AG04450 (cell line): ENCODE results near the gene DSCAML1. TPM values are rescaled to one million over a fixed set of nuclear protein-coding genes. Genes with fewer than 3 reads are reported as not detected.

Experiments used
- CTCF ChIA-PET: fragments of 300-600, 350-600 bp; formaldehyde crosslinking; extraction: SDS; loops from one replicate; lab custom pipeline; 2022; ENCODE audit warnings: antibody characterized with exemption, inconsistent platforms; lab: Charles Lee
- POLR2A ChIA-PET: fragments of 350-600 bp; formaldehyde crosslinking; extraction: SDS; loops from one replicate; lab custom pipeline; 2021; ENCODE audit warnings: antibody characterized with exemption, inconsistent platforms; lab: Yijun Ruan, JAX
- DNase-seq: peaks from one replicate; pipeline ENCODE4 v3.0.0-alpha.2; 2011; ENCODE audit warnings: low read depth, low spot score
- H3K27ac ChIP-seq: one replicate; pipeline ENCODE4 v1.5.1; 2012; ENCODE audit warnings: low read depth, low read length, control low read depth
- H3K27me3 ChIP-seq: one replicate; pipeline ENCODE4 v1.6.0; 2012; ENCODE audit warnings: low read length; ENCODE audit not compliant: control insufficient read depth, insufficient read depth
- H3K4me3 ChIP-seq: 2 replicates; pipeline ENCODE4 v1.5.1; 2011; ENCODE audit warnings: mild to moderate bottlenecking, low read depth, low read length, control low read depth
- H3K9me3 ChIP-seq: 2 replicates; pipeline ENCODE4 v1.5.1; 2012; ENCODE audit warnings: low read length; ENCODE audit not compliant: control insufficient read depth, insufficient read depth
- polyA plus RNA-seq: library from polyadenylated mRNA; depleted of rRNA; stranded (reverse); fragments of >200 nt; gene quantifications from 2 replicates; pipeline ENCODE4 v1.2.3, GENCODE V29; 2011
- TF ChIP-seq, protein P1 (sequence below): IDR thresholded peaks from 2 replicates; pipeline ENCODE4 v1.5.1; 2011; ENCODE audit warnings: low read depth, low read length, control low read depth, inconsistent platforms

Gene DSCAML1
- polyA plus RNA-seq, 1 experiment = not detected

DNA sequence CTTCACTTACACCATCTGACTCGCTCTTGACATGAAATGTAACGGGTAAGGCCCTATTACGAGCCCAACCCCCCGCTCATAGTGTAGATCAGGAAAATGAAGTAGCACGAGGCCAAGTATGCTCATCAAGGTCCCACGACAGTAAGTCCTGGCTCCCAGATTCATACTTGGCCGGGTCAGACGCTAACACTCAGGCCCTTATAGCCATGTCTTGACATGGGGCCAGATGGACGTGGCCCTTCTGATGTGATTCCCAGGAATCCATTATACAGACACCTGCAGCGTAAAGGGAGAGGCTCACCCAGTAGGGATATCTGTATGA lies 294.3 kb downstream of the DSCAML1 start:
- Histone ChIP-seq H3K27me3 (peaks cover 9% of the 10 kb centered on the region), H3K27ac (no peak overlapping the region), H3K9me3 (no peaks in the 10 kb centered on the region), H3K4me3 (no peak overlapping the region)
- no peak for DNase-seq
- ChIA-PET CTCF (no interaction called here), POLR2A (no interaction called here)
- TF ChIP-seq, protein P1, sequence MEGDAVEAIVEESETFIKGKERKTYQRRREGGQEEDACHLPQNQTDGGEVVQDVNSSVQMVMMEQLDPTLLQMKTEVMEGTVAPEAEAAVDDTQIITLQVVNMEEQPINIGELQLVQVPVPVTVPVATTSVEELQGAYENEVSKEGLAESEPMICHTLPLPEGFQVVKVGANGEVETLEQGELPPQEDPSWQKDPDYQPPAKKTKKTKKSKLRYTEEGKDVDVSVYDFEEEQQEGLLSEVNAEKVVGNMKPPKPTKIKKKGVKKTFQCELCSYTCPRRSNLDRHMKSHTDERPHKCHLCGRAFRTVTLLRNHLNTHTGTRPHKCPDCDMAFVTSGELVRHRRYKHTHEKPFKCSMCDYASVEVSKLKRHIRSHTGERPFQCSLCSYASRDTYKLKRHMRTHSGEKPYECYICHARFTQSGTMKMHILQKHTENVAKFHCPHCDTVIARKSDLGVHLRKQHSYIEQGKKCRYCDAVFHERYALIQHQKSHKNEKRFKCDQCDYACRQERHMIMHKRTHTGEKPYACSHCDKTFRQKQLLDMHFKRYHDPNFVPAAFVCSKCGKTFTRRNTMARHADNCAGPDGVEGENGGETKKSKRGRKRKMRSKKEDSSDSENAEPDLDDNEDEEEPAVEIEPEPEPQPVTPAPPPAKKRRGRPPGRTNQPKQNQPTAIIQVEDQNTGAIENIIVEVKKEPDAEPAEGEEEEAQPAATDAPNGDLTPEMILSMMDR = no peak

DNA sequence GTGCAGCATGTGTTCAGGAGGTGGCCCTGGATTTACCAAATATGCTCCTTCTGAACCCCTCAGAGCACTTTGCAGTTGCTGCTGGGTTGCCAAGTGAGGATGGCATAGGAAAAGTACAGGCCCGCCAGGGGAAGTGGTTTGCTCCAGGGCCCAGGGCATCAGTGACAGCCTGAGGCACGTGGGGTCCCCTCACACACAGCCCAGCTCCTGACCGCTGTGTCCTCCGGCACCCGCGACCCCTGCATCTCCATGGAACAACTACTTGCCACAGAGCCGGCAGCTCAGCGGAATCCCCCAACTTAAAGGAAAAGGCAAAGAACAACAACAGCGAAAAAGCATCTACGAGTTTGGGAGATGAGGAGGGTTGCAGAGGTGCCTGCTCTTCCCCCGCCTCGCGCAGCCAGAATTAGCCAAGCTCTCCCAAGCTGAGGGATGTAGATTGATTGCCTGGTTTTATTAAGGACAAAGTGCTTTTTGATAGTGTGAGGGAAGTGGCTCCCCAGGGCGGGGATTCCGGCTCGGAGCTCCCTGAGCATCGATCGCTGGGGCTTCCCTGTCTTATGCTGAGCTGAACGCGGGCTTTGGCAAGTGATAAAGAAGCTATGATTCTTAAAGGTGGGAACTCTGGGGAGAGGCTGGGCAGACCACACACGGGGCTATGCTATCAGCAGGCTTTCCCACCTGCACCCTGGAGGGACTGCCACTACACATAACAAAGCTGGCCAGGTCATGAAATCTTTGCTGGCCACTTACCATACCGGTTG lies 294.8 kb downstream of the DSCAML1 start:
- ChIA-PET POLR2A (no interaction called here), CTCF (no interaction called here)

DNA sequence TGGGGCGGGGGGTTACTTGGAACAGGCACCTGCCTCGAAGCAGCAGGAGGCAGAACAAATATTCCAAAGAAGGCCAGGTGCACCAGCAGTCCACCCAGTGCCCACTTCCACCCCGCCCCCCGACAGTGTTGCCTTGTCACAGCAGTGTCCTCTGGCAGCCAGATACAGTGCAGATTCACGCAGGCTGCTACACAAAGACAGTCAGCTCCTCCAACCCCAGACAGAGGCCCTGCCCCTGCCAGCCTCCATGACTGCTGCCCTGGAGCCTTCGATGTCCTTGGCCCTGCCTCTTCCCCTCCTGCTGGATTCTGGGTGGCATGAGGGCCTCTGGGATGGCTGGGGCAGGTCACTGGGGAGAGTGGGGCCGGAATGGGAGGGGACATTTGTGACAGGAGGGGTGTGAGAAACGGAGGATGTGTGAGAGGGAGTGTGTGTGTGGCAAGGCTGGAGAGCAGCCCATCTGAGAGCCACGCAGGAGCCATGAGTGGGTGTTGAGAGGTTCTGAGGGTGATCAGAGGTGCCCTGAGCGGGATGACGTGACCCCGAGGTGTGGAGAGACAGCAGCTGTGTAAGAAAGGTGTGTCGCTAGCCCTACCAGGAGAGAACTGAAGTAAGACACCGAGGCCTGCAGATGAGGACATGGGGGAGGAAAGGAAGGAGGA lies 295.6 kb downstream of the DSCAML1 start:
- H3K27ac ChIP-seq = no peak overlapping the region
- CTCF ChIA-PET = no interaction called here
- no peaks in the 10 kb centered on the region for H3K9me3 ChIP-seq

More for the DNA sequence above, 294.8 kb downstream of the DSCAML1 start:
- Histone ChIP-seq H3K27ac (no peak overlapping the region), H3K9me3 (no peaks in the 10 kb centered on the region), H3K4me3 (no peak overlapping the region), H3K27me3 (peaks cover 11% of the 10 kb centered on the region)
- TF ChIP-seq, protein P1 = no peak
- no peak for DNase-seq

DNA sequence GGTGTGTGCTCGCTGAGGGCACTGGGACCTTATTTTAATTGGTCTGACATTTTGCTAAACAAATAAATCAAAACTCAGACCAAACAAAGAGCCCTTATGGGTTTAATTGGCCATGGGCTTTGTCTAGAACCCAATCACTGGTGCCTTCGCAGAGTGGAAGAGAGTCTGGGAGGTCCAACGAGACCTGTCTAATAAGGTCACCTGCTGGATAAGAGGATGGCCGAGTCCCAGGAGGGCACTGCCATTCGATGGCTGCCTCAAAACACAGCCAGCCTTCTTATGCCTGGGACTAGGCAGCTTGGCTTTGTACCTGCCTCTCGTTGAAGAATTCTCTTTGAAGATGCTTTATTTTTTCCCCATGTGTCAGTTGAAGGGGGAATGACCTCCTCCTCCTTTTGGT lies 298.2 kb downstream of the DSCAML1 start:
- ChIA-PET CTCF (no interaction called here), POLR2A (no interaction called here)
- peaks cover 21% of the 10 kb centered on the region for H3K27me3 ChIP-seq
- DNase-seq = no peak
- H3K27ac ChIP-seq = no peak overlapping the region
- no peaks in the 10 kb centered on the region for H3K9me3 ChIP-seq
- no peak overlapping the region for H3K4me3 ChIP-seq
- TF ChIP-seq, protein P1 = no peak

More for the DNA sequence above, 295.6 kb downstream of the DSCAML1 start:
- TF ChIP-seq, protein P1 = no peak
- no peak for DNase-seq
- H3K27me3 ChIP-seq = peaks cover 16% of the 10 kb centered on the region
- H3K4me3 ChIP-seq = no peak overlapping the region
- POLR2A ChIA-PET = no interaction called here
